GM19035 (cell line): Measurements from ENCODE around the gene EMC8.
"Not testable (repeated sequence)": the region's sequence is repeated elsewhere in the genome, so short reads cannot be mapped to it uniquely, and the experiment has no call there.

Source experiments
- ATAC-seq: cut with Tn5 transposase; IDR thresholded peaks from one replicate; pipeline ENCODE4 v1.9.1; 2021; ENCODE audit not compliant: unreplicated experiment

The EMC8 gene

GRCh38 chr16:85799497-85800320, at the start of gene EMC8, which contains the start of gene COX4I1:
Gene EMC8 (minus strand): TSS chr16:85799544. CDS start chr16:85799295, 249 bp downstream.
Gene COX4I1 (plus strand): TSS chr16:85799695. CDS start chr16:85801206, 1,511 bp downstream.
- peak; percentile 87 for ATAC-seq

GRCh38 chr16:85848986-85849385, 49.6 kb upstream of the EMC8 start:
- ATAC-seq, result no peak

GRCh38 chr16:85847681-85848601, 48.6 kb upstream of the EMC8 start:
- ATAC-seq, result no peak

DNA sequence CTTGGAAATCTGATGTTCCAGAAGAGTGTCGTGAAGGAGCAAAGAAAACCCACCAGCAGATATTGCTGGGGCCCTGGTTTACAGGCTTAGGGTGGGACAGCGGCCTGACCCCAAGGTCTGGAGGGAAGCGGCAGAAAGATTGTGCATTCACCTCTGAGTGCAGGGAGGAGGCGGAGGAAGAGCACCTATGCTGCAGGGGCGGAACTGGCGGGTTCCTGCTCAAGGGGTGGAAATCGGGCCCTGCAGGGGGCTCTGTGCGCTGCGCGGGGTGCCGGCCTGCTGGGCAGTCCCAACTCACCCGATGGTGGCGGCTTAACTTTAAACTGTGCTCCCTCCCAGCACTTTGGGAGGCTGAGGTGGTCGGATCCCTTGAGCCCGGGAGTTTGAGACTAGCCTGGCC, 47.7 kb upstream of the EMC8 start:
- ATAC-seq, result no peak

DNA sequence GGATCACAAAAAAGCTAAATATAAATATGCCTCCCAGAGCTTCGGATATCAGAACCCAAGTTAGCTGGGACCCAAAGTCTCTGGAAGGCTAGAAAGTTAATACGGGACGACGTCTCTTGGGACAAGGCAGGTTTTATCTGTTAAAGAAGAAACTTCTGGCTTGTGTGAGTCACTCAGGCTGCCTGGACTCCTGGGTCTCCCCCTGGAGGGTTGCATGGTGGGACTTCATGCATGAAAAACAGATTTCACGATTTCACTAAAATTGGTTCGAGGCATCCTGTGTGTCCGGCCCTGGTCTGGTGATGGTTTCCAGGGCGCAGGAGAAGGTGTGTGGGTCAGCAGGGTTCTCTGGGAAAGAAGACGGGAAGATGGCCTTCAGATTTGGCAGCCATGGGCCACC, 47.1 kb upstream of the EMC8 start:
- no peak for ATAC-seq

DNA sequence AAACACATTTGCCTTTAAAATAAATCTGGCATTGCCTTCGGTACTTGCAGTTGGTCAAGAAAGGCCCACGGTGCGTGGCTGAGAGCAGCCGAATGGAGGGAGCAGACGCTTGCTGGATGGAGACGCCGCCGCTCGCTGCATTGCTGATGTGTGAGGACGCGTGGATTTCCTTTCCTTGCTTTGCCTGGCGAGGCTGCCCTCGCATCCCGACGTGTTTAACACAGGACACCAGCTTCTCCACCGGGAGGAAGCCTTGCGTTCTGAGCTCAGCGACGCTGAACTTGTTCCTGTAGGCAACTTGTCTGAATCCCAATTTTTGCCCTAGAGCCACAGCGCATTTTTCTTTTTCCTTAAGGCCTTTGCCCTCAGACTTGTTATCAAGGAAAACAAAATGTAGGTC, 45.9 kb upstream of the EMC8 start:
- no peak for ATAC-seq

DNA sequence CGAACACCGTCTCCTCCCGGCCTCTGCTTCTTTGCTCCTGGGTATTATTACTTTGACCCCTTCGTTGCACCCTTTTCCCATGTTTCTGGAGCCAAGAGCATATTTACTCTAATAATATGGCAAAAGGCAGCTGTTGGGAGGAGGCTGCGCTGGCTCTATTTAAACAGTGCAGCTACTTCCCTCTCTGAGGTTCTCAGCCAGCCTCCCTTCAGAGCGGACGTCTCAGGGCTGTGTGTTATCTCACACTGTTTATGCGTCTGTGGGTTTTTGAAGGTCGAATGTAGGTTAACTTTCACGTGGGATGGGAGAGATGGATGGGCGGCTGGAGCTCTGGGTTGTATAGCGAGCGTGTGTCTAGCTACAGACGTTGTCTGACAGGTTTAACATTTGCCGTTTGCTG, 45.4 kb upstream of the EMC8 start:
- no peak for ATAC-seq

DNA sequence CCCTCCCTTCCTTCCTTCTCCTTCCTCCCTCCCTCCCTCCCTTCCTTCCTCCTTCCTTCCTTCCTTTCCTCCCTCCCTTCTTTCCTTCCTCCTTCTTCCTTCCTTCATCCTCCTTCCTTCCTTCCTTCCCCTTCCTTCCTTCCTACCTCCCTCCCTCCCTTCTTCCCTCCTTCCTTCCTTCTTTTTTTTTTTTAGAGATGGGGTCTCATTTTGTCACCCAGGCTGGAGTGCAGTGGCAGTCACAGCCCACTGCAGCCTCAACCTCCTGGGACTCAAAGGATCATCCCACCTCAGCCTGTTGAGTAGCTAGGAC, 44.8 kb upstream of the EMC8 start:
- no peak for ATAC-seq

DNA sequence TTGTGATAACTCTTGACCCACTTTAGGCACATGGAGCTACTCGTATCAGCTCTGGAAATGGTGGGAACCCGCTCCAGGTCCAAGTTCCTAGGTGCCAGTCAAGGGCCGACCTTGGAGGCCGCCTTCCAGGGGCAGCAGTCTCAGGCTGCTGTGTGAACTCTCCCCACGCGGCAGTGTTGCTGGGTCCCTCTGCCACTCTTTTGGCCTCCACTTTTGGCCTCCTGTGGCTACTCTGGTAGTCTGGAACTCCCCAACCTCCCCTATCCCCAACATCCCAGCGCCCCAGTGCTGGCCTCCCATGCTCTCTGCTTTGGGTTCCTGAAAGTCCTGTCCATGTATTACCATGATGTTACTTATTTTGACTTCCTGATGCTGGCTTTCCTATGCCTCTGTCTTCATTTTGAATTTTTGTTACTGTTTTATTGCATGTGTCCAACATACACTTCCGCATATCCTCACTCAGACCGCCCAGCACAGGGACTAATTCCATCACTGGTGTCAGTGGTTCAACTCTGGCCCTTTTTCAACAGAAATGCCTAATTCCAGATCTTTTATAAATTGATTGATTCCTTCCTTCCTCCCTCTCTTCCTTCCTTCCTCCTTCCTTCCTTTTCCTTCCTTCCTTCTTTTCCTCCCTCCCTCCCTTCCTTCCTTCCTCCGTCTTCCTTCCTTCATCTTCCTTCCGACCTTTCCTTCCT, 44.3 kb upstream of the EMC8 start:
- ATAC-seq, result no peak

GRCh38 chr16:85842848-85843247, 43.5 kb upstream of the EMC8 start:
- no peak for ATAC-seq

GRCh38 chr16:85842435-85842834, 43.1 kb upstream of the EMC8 start:
- no peak for ATAC-seq

GRCh38 chr16:85840801-85841200, 41.5 kb upstream of the EMC8 start:
- no peak for ATAC-seq

GRCh38 chr16:85840395-85840794, 41.1 kb upstream of the EMC8 start:
- ATAC-seq, result no peak

GRCh38 chr16:85839681-85840240, 40.4 kb upstream of the EMC8 start:
- ATAC-seq, result no peak

GRCh38 chr16:85838876-85839585, 39.7 kb upstream of the EMC8 start:
- ATAC-seq, result no peak

DNA sequence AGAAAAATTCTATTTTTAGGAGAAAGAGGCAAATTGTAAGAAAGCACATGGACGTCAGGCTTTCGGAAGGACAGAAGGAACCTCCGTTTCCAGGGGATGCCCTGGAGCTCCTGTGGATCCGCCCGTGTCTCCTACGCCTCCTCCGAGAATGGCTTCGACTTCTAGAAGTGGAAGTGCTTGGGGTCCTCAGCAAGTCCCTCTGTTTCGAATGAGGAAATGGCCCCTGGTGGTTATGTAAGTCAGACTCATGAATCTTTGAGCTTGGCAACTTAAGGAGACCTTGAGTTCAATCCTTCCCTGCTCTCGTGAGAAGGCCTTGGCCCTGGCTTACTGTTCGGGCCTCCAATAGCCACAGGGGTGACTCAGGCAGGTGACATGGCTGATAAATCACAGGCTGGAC, 39.0 kb upstream of the EMC8 start:
- ATAC-seq, result no peak

DNA sequence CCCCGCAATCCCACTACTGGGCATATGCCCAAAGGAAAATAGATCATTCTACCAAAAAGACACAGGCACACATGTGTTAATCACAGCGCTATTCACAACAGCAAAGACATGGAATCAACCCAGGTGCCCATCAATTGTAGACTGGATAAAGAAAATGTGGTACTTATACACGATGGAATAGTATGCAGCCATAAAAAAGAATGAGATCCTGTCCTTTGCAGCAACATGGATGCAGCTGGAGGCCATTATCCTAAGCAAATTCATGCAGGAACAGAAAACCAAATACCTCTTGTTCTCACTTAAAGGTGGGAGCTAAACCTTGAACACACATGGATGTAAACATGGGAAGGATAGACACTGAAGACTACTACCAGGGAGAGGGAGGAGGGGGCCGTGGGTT, 38.3 kb upstream of the EMC8 start:
- not testable (repeated sequence) for ATAC-seq

DNA sequence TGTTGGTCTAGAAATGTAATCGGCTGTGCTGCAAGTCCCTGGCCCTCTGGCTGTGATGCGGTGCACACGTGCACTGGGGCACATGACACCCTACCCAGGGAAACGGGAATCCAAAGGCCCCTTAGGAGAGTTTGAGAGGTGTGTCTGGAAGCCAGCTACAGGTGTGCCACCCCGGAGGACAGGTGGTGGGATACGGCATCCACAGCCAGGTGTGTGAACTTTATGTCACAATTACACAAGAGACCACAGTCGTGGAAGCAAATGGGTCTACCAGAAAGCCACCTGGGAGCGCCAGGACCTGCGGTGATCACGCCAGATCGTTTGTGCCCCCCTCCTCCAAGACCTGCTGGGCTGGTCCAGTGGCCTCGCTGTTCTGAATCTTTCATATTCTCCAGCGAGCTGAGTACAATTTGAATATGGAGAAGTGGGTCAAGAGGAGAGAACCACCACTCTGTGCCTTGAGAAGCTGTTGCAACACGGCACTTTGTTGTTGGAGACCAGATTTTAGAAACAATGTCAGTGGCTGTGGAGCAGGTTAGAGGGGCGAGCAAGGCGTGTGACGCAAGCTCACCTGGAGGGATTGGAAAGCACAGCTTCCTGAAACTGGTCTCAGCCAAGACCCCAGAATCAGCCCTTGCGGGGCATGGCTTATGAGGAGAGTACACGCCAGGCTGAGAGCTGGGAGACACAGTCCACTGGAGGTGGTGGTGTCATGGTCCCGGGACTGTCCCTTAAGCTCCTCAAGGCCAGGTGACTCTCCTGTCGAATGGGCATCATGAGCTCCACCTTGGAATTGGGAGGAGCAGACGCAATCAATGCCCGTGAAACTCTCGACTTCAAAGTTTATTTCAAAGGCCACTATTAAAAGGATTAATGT, 37.6 kb upstream of the EMC8 start:
- no peak for ATAC-seq

- no peak for ATAC-seq
Observed at GRCh38 chr16:85835956-85836705, 36.8 kb upstream of the EMC8 start.
